ENCODE results near the gene THG1L. TPM values are rescaled to one million over a fixed set of nuclear protein-coding genes. Genes with fewer than 3 reads are reported as not detected.
A peak's percentile ranks its signal among the peaks of the same experiment; 100 is the strongest.

Gene THG1L
- total and polyA plus RNA-seq, 8 donors: 8.8 to 30.8 (median 28.2) TPM

GRCh38 chr5:157761690-157762621 is 30.7 kb downstream of the THG1L start:
- Histone ChIP-seq H3K9me3 (no peaks in the 10 kb centered on the region), H3K4me1 (no peaks in the 10 kb centered on the region), H3K4me3 (no peak overlapping the region), H3K36me3 (peaks cover 0 to 18% of the 10 kb centered on the region in 2 donors), H3K27me3 (no peaks in the 10 kb centered on the region), H3K27ac (no peak overlapping the region)
- DNase-seq: peak in 2 of 4 donors; percentile 36 to 53
- intact Hi-C loops (cut with DNase I): no loop called here
- ATAC-seq: peak; percentile 98
- TF ChIP-seq CTCF (IDR thresholded peaks at IDR 0.05): peak; percentile 72 to 73

- DNase-seq (no peak), ATAC-seq (no peak)
- Histone ChIP-seq H3K4me3 (no peak overlapping the region), H3K36me3 (peaks cover 0 to 8% of the 10 kb centered on the region in 2 donors), H3K9me3 (no peaks in the 10 kb centered on the region), H3K27me3 (no peaks in the 10 kb centered on the region), H3K4me1 (no peaks in the 10 kb centered on the region), H3K27ac (no peak overlapping the region)
- TF ChIP-seq CTCF (IDR thresholded peaks at IDR 0.05): no peak
- intact Hi-C loops (cut with DNase I): no loop called here
These were observed 33.3 kb downstream of the THG1L start for GRCh38 chr5:157764531-157764930.

GRCh38 chr5:157766442-157766841 is 35.2 kb downstream of the THG1L start:
- H3K9me3 ChIP-seq: peaks cover 0 to 3% of the 10 kb centered on the region in 2 donors
- H3K27ac ChIP-seq: no peak overlapping the region
- DNase-seq (no peak), ATAC-seq (no peak)
- H3K4me3 ChIP-seq: no peak overlapping the region
- no peaks in the 10 kb centered on the region for H3K27me3 ChIP-seq
- H3K4me1 ChIP-seq: no peaks in the 10 kb centered on the region
- no peak for TF ChIP-seq CTCF (IDR thresholded peaks at IDR 0.05)
- H3K36me3 ChIP-seq: no peaks in the 10 kb centered on the region
- intact Hi-C loops (cut with DNase I): no loop called here

GRCh38 chr5:157766902-157767301 is 35.7 kb downstream of the THG1L start:
- no peak for DNase-seq
- Histone ChIP-seq H3K4me1 (no peaks in the 10 kb centered on the region), H3K27ac (no peak overlapping the region), H3K27me3 (no peaks in the 10 kb centered on the region), H3K9me3 (peaks cover 0 to 3% of the 10 kb centered on the region in 2 donors), H3K4me3 (no peak overlapping the region), H3K36me3 (no peaks in the 10 kb centered on the region)
- TF ChIP-seq CTCF (IDR thresholded peaks at IDR 0.05): no peak
- intact Hi-C loops (cut with DNase I): no loop called here
- ATAC-seq: no peak

GRCh38 chr5:157767689-157768088 is 36.5 kb downstream of the THG1L start:
- intact Hi-C loops (cut with DNase I): no loop called here
- Histone ChIP-seq H3K9me3 (peaks cover 0 to 3% of the 10 kb centered on the region in 2 donors), H3K36me3 (no peaks in the 10 kb centered on the region), H3K4me1 (no peaks in the 10 kb centered on the region), H3K4me3 (no peak overlapping the region), H3K27ac (no peak overlapping the region), H3K27me3 (no peaks in the 10 kb centered on the region)
- no peak for TF ChIP-seq CTCF (IDR thresholded peaks at IDR 0.05)
- DNase-seq: no peak
- ATAC-seq: no peak
